Stimulated activated CD8-positive, alpha-beta memory T cell treated with anti-CD3 and anti-CD28 coated beads, Interleukin-4, amount 100 ng/mL, for 1 hour (primary cell): ENCODE data around the gene PKN3.
"Not testable (repeated sequence)": the region's sequence is repeated elsewhere in the genome, so short reads cannot be mapped to it uniquely, and the experiment has no call there.

Experiments
- DNase-seq, 2 donors: peaks; one replicate each; pipeline ENCODE4 v3.0.0-alpha.2; 2020; ENCODE audit warnings: low read depth in 2 of 2, low spot score in 1 of 2

PKN3 gene

GRCh38 chr9:128702445-128702948 is at the start of gene PKN3:
Gene PKN3, plus strand, starts transcription at chr9:128702503. Its CDS starts 413 bp downstream, at chr9:128702916.
- DNase-seq = peak; percentile 69 to 71

- no peak for DNase-seq
Observed at GRCh38 chr9:128653908-128654307, 48.4 kb upstream of the PKN3 start.

- DNase-seq = no peak
Observed at GRCh38 chr9:128654481-128654880, 47.8 kb upstream of the PKN3 start.

- DNase-seq = peak; percentile 94
Observed at GRCh38 chr9:128656416-128657343, 45.6 kb upstream of the PKN3 start, which contains the start of gene DYNC2I2. Gene DYNC2I2, minus strand, starts transcription at chr9:128656847. Its CDS starts 121 bp downstream, at chr9:128656726.

GRCh38 chr9:128657344-128657704 is 45.0 kb upstream of the PKN3 start:
- no peak for DNase-seq

- no peak for DNase-seq
Observed at GRCh38 chr9:128657796-128658195, 44.5 kb upstream of the PKN3 start.

- not testable (repeated sequence) for DNase-seq
Observed at GRCh38 chr9:128666481-128666941, 35.8 kb upstream of the PKN3 start.

- DNase-seq = no peak
Observed at GRCh38 chr9:128669786-128670185, 32.5 kb upstream of the PKN3 start.

- DNase-seq = no peak
Observed at GRCh38 chr9:128675382-128675781, 26.9 kb upstream of the PKN3 start.

GRCh38 chr9:128677794-128678193 is 24.5 kb upstream of the PKN3 start:
- DNase-seq = no peak

GRCh38 chr9:128683340-128684064 is 18.8 kb upstream of the PKN3 start:
- no peak for DNase-seq

- DNase-seq = no peak
Observed at GRCh38 chr9:128684065-128684324, 18.3 kb upstream of the PKN3 start.

GRCh38 chr9:128684325-128685199 is 17.7 kb upstream of the PKN3 start:
- peak in 1 of 2 donors; percentile 47 for DNase-seq

- DNase-seq = no peak
Observed at GRCh38 chr9:128685636-128686489, 16.4 kb upstream of the PKN3 start.

GRCh38 chr9:128687453-128687852 is 14.8 kb upstream of the PKN3 start:
- DNase-seq = no peak

- DNase-seq = peak; percentile 72 to 83
Observed at GRCh38 chr9:128688501-128689292, 13.6 kb upstream of the PKN3 start, which contains the start of gene SET. Gene SET, plus strand, starts transcription at chr9:128689222. Its CDS starts 361 bp downstream, at chr9:128689583.

- DNase-seq = no peak
Observed at GRCh38 chr9:128689293-128689774, 13.0 kb upstream of the PKN3 start.

- peak in 1 of 2 donors; percentile 27 for DNase-seq
Observed at GRCh38 chr9:128689820-128690683, 12.3 kb upstream of the PKN3 start.
